Stimulated activated CD4-positive, alpha-beta T cell treated with anti-CD3 and anti-CD28 coated beads, Interleukin-12 subunit alpha, Interleukin-12 subunit beta, amount 100 ng/mL, for 48 hours (primary cell): ENCODE results near the gene TRIM44.
"Not testable (repeated sequence)": the region's sequence is repeated elsewhere in the genome, so short reads cannot be mapped to it uniquely, and the experiment has no call there.

Experiments
- DNase-seq, 3 donors: peaks; one replicate each; pipeline ENCODE4 v3.0.0-alpha.2; 2020; ENCODE audit warnings: low read depth in 2 of 3, low spot score in 1 of 3

Gene TRIM44

DNA sequence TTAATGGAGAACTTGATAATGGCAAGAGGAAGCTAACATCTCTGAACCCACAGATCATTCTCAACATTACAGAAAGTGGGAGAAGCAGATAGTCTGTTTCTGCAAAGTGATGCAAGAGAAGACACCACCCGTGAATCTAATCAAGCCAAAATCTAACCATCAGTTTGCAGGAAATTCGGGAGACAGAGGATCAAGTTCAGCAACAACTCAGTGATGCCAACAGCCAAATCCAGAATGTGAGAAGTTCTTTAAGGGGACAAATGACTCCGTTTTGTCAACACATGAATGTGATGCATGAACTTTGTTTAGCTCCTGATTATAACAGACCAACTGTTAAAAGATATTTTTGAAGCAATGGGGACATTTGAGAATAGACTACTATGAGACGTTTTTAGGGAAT lies 186.0 kb downstream of the TRIM44 start:
- DNase-seq: no peak

GRCh38 chr11:35850191-35850590 lies 187.6 kb downstream of the TRIM44 start:
- DNase-seq: no peak

DNA sequence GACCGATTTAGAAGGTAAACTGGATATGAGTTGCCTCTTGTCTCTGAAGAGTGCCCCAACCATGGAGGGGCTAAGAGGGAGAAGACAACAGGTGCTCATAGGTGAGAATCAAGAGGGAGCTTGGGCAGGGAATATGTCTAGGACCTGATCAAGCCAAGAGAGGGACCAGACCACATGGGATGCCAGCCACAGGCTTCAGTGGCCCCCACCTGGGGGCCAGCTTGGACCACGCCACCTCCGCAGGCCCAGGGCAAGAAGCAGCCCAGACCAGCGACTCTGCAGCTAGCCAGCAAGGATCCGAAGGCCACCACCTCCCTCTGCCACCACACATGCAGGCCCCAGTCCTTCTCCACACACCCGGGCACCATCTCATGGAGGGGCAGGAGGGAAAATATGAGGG lies 188.8 kb downstream of the TRIM44 start:
- no peak for DNase-seq

GRCh38 chr11:35852056-35852455 lies 189.5 kb downstream of the TRIM44 start:
- no peak for DNase-seq

GRCh38 chr11:35853971-35854370 lies 191.4 kb downstream of the TRIM44 start:
- DNase-seq: no peak

GRCh38 chr11:35855671-35856070 lies 193.1 kb downstream of the TRIM44 start:
- DNase-seq: no peak

DNA sequence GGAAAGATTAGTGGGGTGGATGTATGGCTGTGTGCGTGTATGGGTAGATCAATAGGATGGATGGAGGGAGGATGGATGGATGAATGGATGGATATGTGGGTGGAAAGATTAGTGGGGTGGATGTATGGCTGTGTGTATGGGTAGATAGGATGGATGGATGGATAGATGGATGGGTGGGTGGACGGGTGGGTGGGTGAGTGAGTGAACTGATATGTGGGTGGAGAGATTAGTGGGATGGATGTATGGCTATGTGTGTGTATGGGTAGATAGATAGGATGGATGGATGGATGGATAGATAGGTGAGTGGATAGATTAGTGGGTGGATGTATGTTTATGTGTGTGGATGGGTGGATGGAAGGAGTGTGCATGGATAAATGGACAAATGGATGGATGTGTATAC lies 193.7 kb downstream of the TRIM44 start:
- DNase-seq: no peak

DNA sequence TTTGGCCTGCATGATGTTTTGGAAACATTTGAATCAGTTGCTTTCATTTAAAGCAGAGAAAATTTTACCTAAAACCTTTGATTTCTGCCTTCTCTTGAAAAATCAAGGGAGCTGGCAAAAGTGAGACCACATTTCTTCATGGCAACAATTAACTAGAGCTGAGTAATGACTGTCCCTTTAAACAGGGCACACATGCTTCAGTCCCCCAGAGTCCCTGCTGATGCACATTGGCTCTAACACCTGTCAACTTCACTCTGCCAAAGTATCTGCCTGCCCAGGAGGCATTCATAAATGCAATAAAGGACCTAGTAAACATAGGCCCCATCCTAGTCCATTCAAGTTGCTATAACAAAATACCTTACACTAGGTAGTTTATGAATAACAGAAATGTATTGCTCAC lies 194.2 kb downstream of the TRIM44 start:
- DNase-seq: no peak

- no peak for DNase-seq
Observed at GRCh38 chr11:35857922-35858321, 195.3 kb downstream of the TRIM44 start.

- DNase-seq: no peak
Observed at GRCh38 chr11:35859301-35859700, 196.7 kb downstream of the TRIM44 start.

DNA sequence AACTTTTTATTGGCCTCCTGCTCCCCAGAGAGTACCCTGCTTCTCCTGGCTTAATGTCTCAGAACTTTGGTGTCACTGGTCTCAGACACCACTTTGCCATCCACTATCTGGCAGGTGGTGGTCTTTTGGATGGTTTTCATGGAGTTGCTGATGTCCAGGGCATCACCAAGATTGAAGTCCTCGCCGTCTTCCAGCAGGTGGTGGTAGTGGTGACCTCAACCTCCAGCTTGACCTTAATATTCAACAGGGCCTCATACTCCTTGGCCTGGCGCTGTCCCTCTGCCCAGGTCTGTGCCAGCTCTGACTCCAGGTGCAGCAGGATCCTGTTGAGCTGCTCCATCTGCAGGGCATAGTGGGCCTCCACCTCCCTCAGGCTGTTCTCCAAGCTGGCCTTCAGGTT lies 197.6 kb downstream of the TRIM44 start:
- DNase-seq: not testable (repeated sequence)

DNA sequence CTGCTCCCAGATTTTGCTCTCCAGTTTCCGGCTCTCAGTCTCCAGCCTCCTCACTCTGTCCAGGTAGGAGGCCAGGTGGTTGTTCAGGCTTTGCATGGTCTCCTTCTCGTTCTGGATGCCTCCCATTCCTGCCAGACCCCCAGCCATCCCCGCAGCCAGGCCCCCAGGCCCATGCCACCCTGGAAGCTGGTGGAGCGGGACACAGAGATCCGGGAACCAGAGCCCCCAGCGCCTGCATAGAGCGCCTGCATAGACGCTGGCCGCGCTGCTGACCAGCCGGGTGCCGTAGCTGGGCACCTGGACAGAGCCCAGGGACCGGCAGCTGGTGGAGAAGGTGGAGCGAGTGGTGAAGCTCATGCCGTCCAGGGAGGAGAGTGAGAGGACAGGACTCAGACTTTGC lies 198.6 kb downstream of the TRIM44 start:
- no peak for DNase-seq

- DNase-seq: no peak
Observed at GRCh38 chr11:35862666-35863065, 200.1 kb downstream of the TRIM44 start.

DNA sequence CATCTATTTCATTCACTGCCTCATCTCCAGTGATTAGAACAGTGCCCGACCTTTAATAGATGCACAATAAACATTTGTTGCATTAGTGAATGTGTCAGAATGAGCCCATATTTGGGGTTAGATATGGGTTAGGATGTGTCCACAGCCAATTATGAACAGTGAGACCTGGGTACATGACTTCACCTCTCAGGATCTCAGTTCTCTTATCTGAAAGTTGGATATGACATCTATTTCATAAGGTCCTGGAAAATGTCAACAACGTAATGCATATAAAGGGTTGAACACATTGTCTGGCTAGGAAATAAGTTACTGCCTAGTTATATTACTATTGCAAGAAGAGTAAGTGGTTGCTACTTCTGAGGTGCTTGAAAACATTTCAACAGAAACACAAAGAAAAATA lies 201.6 kb downstream of the TRIM44 start:
- DNase-seq: no peak

DNA sequence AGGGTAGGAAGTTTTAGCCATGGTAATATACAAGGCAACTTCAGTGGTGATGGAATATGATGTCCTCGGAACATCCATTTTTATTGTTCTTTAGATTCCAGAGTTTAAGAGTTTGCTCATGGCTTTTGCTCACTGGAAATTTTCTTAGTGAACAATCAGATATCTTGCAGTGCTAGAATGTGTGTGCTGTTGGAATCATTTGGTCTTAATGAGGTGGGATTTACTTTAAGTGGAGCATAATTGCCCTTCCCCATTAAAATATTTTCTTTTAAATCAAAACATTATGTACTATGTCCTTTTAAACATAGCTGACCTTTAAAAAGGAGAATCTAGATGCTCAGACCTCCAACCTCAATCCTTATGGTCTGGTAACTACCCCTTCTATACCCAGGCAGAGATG lies 204.0 kb downstream of the TRIM44 start:
- no peak for DNase-seq
